H1 (cell line): Measurements from ENCODE around the gene ZMAT5. TPM values are rescaled to one million over a fixed set of nuclear protein-coding genes. Genes with fewer than 3 reads are reported as not detected.

Experiments
- CTCF ChIA-PET: fragments of 300-600 bp; sonication (Branson Sonifier 250); formaldehyde crosslinking; loops from one replicate; lab custom pipeline; 2021; ENCODE audit not compliant: partially characterized antibody; lab: Charles Lee
- POLR2A ChIA-PET: fragments of 300-600 bp; sonication (Branson Sonifier 250); formaldehyde crosslinking; loops from one replicate; lab custom pipeline; 2021; ENCODE audit warnings: inconsistent platforms; ENCODE audit not compliant: partially characterized antibody; lab: Charles Lee
- DNase-seq, 2 experiments: peaks; one replicate each; pipeline versions ENCODE4 v3.0.0 to v3.0.0-alpha.2; 2010 to 2022; ENCODE audit warnings: low spot score in 2 of 2, low read depth in 1 of 2, mixed read lengths in 1 of 2
- FAIRE-seq: peaks from 2 replicates; lab custom pipeline; 2011; peaks lifted over from hg19 to GRCh38; lab: Jason Lieb, UNC
- H2AFZ ChIP-seq: 2 replicates; pipeline ENCODE4 v1.8.1; 2012; ENCODE audit warnings: low read length, inconsistent platforms
- H2AK5ac ChIP-seq: 2 replicates; pipeline ENCODE4 v1.6.1; 2013; ENCODE audit warnings: low read depth, low read length
- H2BK120ac ChIP-seq: replicated peaks from 2 replicates; pipeline ENCODE3; 2013; ENCODE audit warnings: low read depth, low read length, inconsistent platforms
- H2BK12ac ChIP-seq: 2 replicates; pipeline ENCODE4 v1.6.1; 2013; ENCODE audit warnings: low read depth, low read length
- H2BK15ac ChIP-seq: 2 replicates; pipeline ENCODE4 v1.6.1; 2013; ENCODE audit warnings: low read length
- H2BK20ac ChIP-seq: 2 replicates; pipeline ENCODE4 v1.6.1; 2013; ENCODE audit warnings: low read length
- H2BK5ac ChIP-seq: 2 replicates; pipeline ENCODE4 v1.6.1; 2013; ENCODE audit warnings: low read depth, low read length
- H3K14ac ChIP-seq: 2 replicates; pipeline ENCODE4 v1.6.1; 2013; ENCODE audit warnings: inconsistent platforms; ENCODE audit not compliant: insufficient read length
- H3K18ac ChIP-seq: 2 replicates; pipeline ENCODE4 v1.6.1; 2013; ENCODE audit warnings: low read length; ENCODE audit errors: extremely low read depth
- H3K23ac ChIP-seq: 2 replicates; pipeline ENCODE4 v1.6.1; 2013; ENCODE audit warnings: inconsistent platforms; ENCODE audit not compliant: insufficient read length
- H3K23me2 ChIP-seq: 2 replicates; pipeline ENCODE4 v1.6.1; 2013; ENCODE audit warnings: low read depth, low read length
- H3K27ac ChIP-seq: 2 replicates; pipeline ENCODE4 v1.6.1; 2011; ENCODE audit warnings: low read depth, low read length, inconsistent platforms
- H3K27me3 ChIP-seq, 4 experiments: replicated peaks in 1 of 4; 1 replicate in 1 of 4; 2 replicates in 3 of 4; pipeline versions ENCODE4 v1.6.1 to v1.8.1; 2011 to 2013; ENCODE audit warnings: low read length in 3 of 4, mild to moderate bottlenecking in 3 of 4, inconsistent platforms in 2 of 4, mixed read lengths in 2 of 4, moderate library complexity in 1 of 4; ENCODE audit not compliant: control insufficient read depth in 3 of 4, insufficient read depth in 3 of 4; ENCODE audit errors: extremely low read depth in 1 of 4
- H3K36me3 ChIP-seq, 4 experiments: 2 replicates each; pipeline versions ENCODE4 v1.6.1 to v1.8.1; 2011 to 2013; ENCODE audit warnings: mild to moderate bottlenecking in 4 of 4, low read length in 3 of 4, moderate library complexity in 2 of 4, control low read depth in 1 of 4, inconsistent platforms in 1 of 4; ENCODE audit not compliant: insufficient read depth in 4 of 4, control insufficient read depth in 2 of 4
- H3K4ac ChIP-seq: replicated peaks from 2 replicates; pipeline ENCODE3; 2013; ENCODE audit warnings: low read length, low read depth, mixed read lengths, inconsistent platforms; ENCODE audit not compliant: insufficient read length
- H3K4me1 ChIP-seq, 4 experiments: replicated peaks in 1 of 4; 1 replicate in 1 of 4; 2 replicates in 3 of 4; pipeline versions ENCODE4 v1.6.1 to v1.8.1; 2011 to 2013; ENCODE audit warnings: low read length in 3 of 4, inconsistent platforms in 2 of 4, mixed read lengths in 1 of 4; ENCODE audit not compliant: insufficient read depth in 4 of 4, control insufficient read depth in 3 of 4
- H3K4me2 ChIP-seq, 2 experiments: 2 replicates each; pipeline versions ENCODE4 v1.6.1 to v1.8.1; 2011 to 2013; ENCODE audit warnings: low read depth in 2 of 2, low read length in 2 of 2, control low read depth in 1 of 2, inconsistent platforms in 1 of 2, mild to moderate bottlenecking in 1 of 2; ENCODE audit not compliant: insufficient read depth in 1 of 2
- H3K4me3 ChIP-seq, 4 experiments: fragments of 200-600, 300-600 bp in 1 of 4; sonication (generic), shearing (Covaris generic), sonication (Bioruptor Twin) in 1 of 4; 2 replicates each; pipeline versions ENCODE4 v1.5.1 to v1.8.1; 2011 to 2016; ENCODE audit warnings: low read length in 4 of 4, low read depth in 3 of 4, control low read depth in 2 of 4, inconsistent platforms in 2 of 4, mild to moderate bottlenecking in 2 of 4, mixed read lengths in 1 of 4, moderate library complexity in 1 of 4; ENCODE audit not compliant: insufficient read depth in 2 of 4; ENCODE audit errors: extremely low read depth in 1 of 4
- H3K56ac ChIP-seq: replicated peaks from 2 replicates; pipeline ENCODE3; 2013; ENCODE audit warnings: low read depth, mild to moderate bottlenecking, mixed read lengths, low read length, inconsistent platforms; ENCODE audit not compliant: insufficient read length
- H3K79me1 ChIP-seq: 2 replicates; pipeline ENCODE4 v1.6.1; 2013; ENCODE audit warnings: low read depth, low read length, control low read depth
- H3K79me2 ChIP-seq, 2 experiments: 2 replicates each; pipeline versions ENCODE4 v1.6.1 to v1.8.1; 2012 to 2013; ENCODE audit warnings: low read length in 2 of 2, mild to moderate bottlenecking in 2 of 2, inconsistent platforms in 1 of 2; ENCODE audit not compliant: insufficient read depth in 2 of 2, control insufficient read depth in 1 of 2
- H3K9ac ChIP-seq, 4 experiments: replicated peaks in 1 of 4; 1 replicate in 1 of 4; 2 replicates in 3 of 4; pipeline versions ENCODE4 v1.6.1 to v1.8.1; 2011 to 2013; ENCODE audit warnings: low read depth in 3 of 4, low read length in 3 of 4, control low read depth in 2 of 4, mild to moderate bottlenecking in 2 of 4, moderate library complexity in 2 of 4, inconsistent platforms in 1 of 4; ENCODE audit errors: extremely low read depth in 1 of 4
- H3K9me3 ChIP-seq, 2 experiments: 2 replicates each; pipeline versions ENCODE4 v1.6.1 to v1.8.1; 2012 to 2013; ENCODE audit warnings: mild to moderate bottlenecking in 2 of 2, moderate library complexity in 2 of 2, control low read depth in 1 of 2, inconsistent platforms in 1 of 2, low read depth in 1 of 2, low read length in 1 of 2, mixed read lengths in 1 of 2; ENCODE audit not compliant: insufficient read depth in 2 of 2
- H4K20me1 ChIP-seq, 2 experiments: replicated peaks in 1 of 2; 2 replicates each; pipeline versions ENCODE3 to v1.8.1; 2011 to 2013; ENCODE audit warnings: inconsistent platforms in 2 of 2, low read length in 2 of 2, mild to moderate bottlenecking in 1 of 2; ENCODE audit not compliant: insufficient read depth in 2 of 2, control insufficient read depth in 1 of 2
- H4K5ac ChIP-seq: 2 replicates; pipeline ENCODE4 v1.6.1; 2013; ENCODE audit warnings: low read length, low read depth, mixed read lengths, inconsistent platforms; ENCODE audit not compliant: insufficient read length
- H4K8ac ChIP-seq: 2 replicates; pipeline ENCODE4 v1.8.0; 2013; ENCODE audit warnings: mild to moderate bottlenecking, moderate library complexity, low read length, inconsistent platforms; ENCODE audit not compliant: insufficient read depth; ENCODE audit errors: extremely low read depth
- H4K91ac ChIP-seq: replicated peaks from 2 replicates; pipeline ENCODE3; 2013; ENCODE audit warnings: low read length, mixed read lengths, inconsistent platforms; ENCODE audit not compliant: insufficient read length
- BACH1 ChIP-seq: IDR thresholded peaks from 2 replicates; pipeline ENCODE4 v1.6.1; 2012; ENCODE audit warnings: low read length, improper control_type of control experiment
- CHD2 ChIP-seq: IDR thresholded peaks from 2 replicates; pipeline ENCODE4 v1.6.1; 2012; ENCODE audit warnings: low read length, improper control_type of control experiment
- GABPA ChIP-seq: IDR thresholded peaks from 2 replicates; pipeline ENCODE4 v1.6.1; 2011; ENCODE audit warnings: mild to moderate bottlenecking, low read length, moderate library complexity, borderline replicate concordance; ENCODE audit not compliant: insufficient read depth
- GTF2F1 ChIP-seq: IDR thresholded peaks from 2 replicates; pipeline ENCODE4 v1.6.1; 2012; ENCODE audit warnings: low read depth, low read length, improper control_type of control experiment, borderline replicate concordance
- JUND ChIP-seq: IDR thresholded peaks from 2 replicates; pipeline ENCODE4 v1.6.1; 2011; ENCODE audit warnings: mild to moderate bottlenecking, improper control_type of control experiment, low read length
- MAFK ChIP-seq: IDR thresholded peaks from 2 replicates; pipeline ENCODE4 v1.6.1; 2012; ENCODE audit warnings: low read depth, mild to moderate bottlenecking, improper control_type of control experiment, low read length
- PHF8 ChIP-seq: fragments of 200-600 bp; sonication (generic); conservative IDR thresholded peaks from 2 replicates; pipeline ENCODE4 v1.7.1; 2012; ENCODE audit warnings: low read depth, mild to moderate bottlenecking, inconsistent platforms, low read length, moderate library complexity
- RFX5 ChIP-seq: IDR thresholded peaks from 2 replicates; pipeline ENCODE4 v1.6.1; 2011; ENCODE audit warnings: low read depth, low read length, improper control_type of control experiment, borderline replicate concordance
- SAP30 ChIP-seq: fragments of 300-600 bp; sonication (generic); IDR thresholded peaks from 2 replicates; pipeline ENCODE4 v1.7.1; 2012; ENCODE audit warnings: low read length, moderate library complexity, mild to moderate bottlenecking, inconsistent platforms; ENCODE audit not compliant: insufficient read depth, insufficient replicate concordance
- SUZ12 ChIP-seq: fragments of 200-600 bp; sonication (generic); IDR thresholded peaks from 2 replicates; pipeline ENCODE4 v1.6.1; 2012; ENCODE audit warnings: mild to moderate bottlenecking, inconsistent platforms, low read length, moderate library complexity, mixed read lengths
- TBP ChIP-seq: IDR thresholded peaks from 2 replicates; pipeline ENCODE4 v1.6.1; 2011; ENCODE audit warnings: low read depth, low read length, improper control_type of control experiment
- WGBS, 2 experiments: shearing (Covaris generic) in 1 of 2; methylation state at CpG; one replicate each; pipeline versions ENCODE4 v1.1.6 to v1.1.7; 2013 to 2015; ENCODE audit warnings: low lambda C conversion rate in 2 of 2, mixed read lengths in 2 of 2, inconsistent platforms in 1 of 2, low coverage in 1 of 2, missing lambda C conversion rate in 1 of 2; ENCODE audit not compliant: insufficient replicate concordance in 2 of 2, insufficient coverage in 1 of 2, insufficient read length in 1 of 2; ENCODE audit errors: extremely low coverage in 1 of 2, missing lambda C conversion rate in 1 of 2; 5-methylcytosine and 5-hydroxymethylcytosine counted together
- polyA plus RNA-seq, 7 experiments: library from polyadenylated mRNA; depleted of rRNA in 3 of 7; stranded (reverse) in 5 of 7; unstranded in 2 of 7; fragments of >200 nt in 5 of 7; fragments of 200-250 nt in 2 of 7; gene quantifications; 1 replicate in 5 of 7; 2 replicates in 1 of 7; 4 replicates in 1 of 7; pipeline versions ENCODE4 v1.2.1 to v1.2.3, GENCODE V29; 2011 to 2013; ENCODE audit warnings: missing spikeins in 2 of 7, mixed read lengths in 2 of 7
- total RNA-seq: library from RNA; stranded (reverse); fragmentation: NEBNext Ultra II Directional; extraction: Animal tissue kit (Norgen Biotek cat#: 25700); gene quantifications from 2 replicates; pipeline ENCODE4 v1.2.1, GENCODE V29; 2021
- TF ChIP-seq, protein P1 (sequence below): IDR thresholded peaks from 2 replicates; pipeline ENCODE4 v1.6.1; 2012; ENCODE audit warnings: low read length, inconsistent platforms

Gene ZMAT5
- total and polyA plus RNA-seq, 2 of the 8 experiments (the other 6 are each of a cell fraction or from before 2014, with no cell fraction given), result 14.0 to 38.3 TPM

GRCh38 chr22:29693671-29694070, 73.1 kb downstream of the ZMAT5 start:
- Histone ChIP-seq H3K56ac (no peak overlapping the region), H2BK12ac (peak overlapping the region; percentile 7; the same call in 1 of the 2 replicates), H3K36me3 (no peaks in the 10 kb centered on the region; a peak in 1 of 8 replicates), H3K4me2 (no peak overlapping the region), H3K14ac (no peak overlapping the region), H2BK20ac (peak overlapping the region; percentile 61; the same call in 1 of the 2 replicates), H3K9me3 (no peaks in the 10 kb centered on the region), H4K8ac (no peak overlapping the region), H3K23me2 (no peaks in the 10 kb centered on the region), H2BK15ac (no peak overlapping the region; the same call in 1 of the 2 replicates), H3K27ac (no peak overlapping the region), H4K91ac (no peak overlapping the region), H2BK5ac (no peak overlapping the region), H3K4ac (no peak overlapping the region), H3K23ac (no peak overlapping the region), H3K79me1 (no peaks in the 10 kb centered on the region; the same call in 1 of the 2 replicates), H3K4me1 (peaks cover 12 to 37% (median 25%) of the 10 kb centered on the region in 4 experiments), H3K4me3 (no peak overlapping the region), H3K18ac (no peak overlapping the region), H2BK120ac (no peak overlapping the region), H4K20me1 (peaks cover 0 to 3% of the 10 kb centered on the region in 2 experiments), H2AFZ (no peak overlapping the region), H4K5ac (no peak overlapping the region), H3K79me2 (no peaks in the 10 kb centered on the region), H3K9ac (no peak overlapping the region), H2AK5ac (no peak overlapping the region), H3K27me3 (no peaks in the 10 kb centered on the region; a peak in 1 of 7 replicates)
- 95% methylated on average over 8 of the region's 9 CpGs; no CpG with 5 or more reads in 1 of the 2 experiments for WGBS, 2 experiments
- no peak for FAIRE-seq
- no peak for DNase-seq
- ChIA-PET CTCF (interaction anchor here (0.7 to 6.5 kb wide), 12 partner anchors 8 to 562 kb away, joined by 3 to 60 read pairs (median 4); no protein-coding TSS in a partner anchor), POLR2A (interaction anchor here (3.4 kb wide), 1 partner anchor 9 kb away, joined by 13 read pairs; no protein-coding TSS in a partner anchor)
- TF ChIP-seq RFX5 (no peak), CHD2 (no peak), SUZ12 (no peak), MAFK (no peak), TBP (no peak), PHF8 (no peak), SAP30 (no peak), GTF2F1 (no peak), BACH1 (no peak), JUND (no peak), GABPA (no peak)
- TF ChIP-seq, protein P1, sequence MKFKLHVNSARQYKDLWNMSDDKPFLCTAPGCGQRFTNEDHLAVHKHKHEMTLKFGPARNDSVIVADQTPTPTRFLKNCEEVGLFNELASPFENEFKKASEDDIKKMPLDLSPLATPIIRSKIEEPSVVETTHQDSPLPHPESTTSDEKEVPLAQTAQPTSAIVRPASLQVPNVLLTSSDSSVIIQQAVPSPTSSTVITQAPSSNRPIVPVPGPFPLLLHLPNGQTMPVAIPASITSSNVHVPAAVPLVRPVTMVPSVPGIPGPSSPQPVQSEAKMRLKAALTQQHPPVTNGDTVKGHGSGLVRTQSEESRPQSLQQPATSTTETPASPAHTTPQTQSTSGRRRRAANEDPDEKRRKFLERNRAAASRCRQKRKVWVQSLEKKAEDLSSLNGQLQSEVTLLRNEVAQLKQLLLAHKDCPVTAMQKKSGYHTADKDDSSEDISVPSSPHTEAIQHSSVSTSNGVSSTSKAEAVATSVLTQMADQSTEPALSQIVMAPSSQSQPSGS, result no peak
